ENCODE data around the gene AFF3. TPM values are rescaled to one million over a fixed set of nuclear protein-coding genes. Genes with fewer than 3 reads are reported as not detected.

AFF3 gene
- total RNA-seq, 2 experiments from 2014 or later = 3.1 to 3.5 TPM

DNA sequence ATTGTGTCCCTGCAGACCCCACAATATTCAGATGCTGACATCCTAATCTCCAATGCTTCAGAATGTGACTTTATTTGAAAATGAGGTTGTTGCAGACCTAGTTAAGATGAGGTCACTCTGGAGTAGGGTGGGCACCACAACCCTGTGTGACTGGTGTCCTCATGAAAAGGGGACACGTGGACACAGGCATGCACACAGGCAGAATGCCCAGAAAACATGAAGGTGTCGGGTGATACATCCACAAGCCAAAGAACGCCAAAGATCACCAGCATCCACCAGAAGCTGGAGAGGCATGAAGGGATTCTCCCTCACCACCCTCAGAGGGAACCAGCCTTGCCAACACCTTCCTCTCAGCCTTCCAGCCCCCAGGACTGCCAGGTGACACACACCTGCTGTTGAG is 69.3 kb downstream of the AFF3 start:
- intact Hi-C loops (cut with micrococcal nuclease) = no loop called here
- DNase-seq (no peak), ATAC-seq (no peak)
- no peaks in the 10 kb centered on the region for H3K9me3 Mint-ChIP-seq
- CTCF ChIA-PET = no interaction called here
- no peak overlapping the region for H3K4me3 Mint-ChIP-seq
- peaks cover 6% of the 10 kb centered on the region for H3K27me3 Mint-ChIP-seq
- TF ChIP-seq, protein P1, sequence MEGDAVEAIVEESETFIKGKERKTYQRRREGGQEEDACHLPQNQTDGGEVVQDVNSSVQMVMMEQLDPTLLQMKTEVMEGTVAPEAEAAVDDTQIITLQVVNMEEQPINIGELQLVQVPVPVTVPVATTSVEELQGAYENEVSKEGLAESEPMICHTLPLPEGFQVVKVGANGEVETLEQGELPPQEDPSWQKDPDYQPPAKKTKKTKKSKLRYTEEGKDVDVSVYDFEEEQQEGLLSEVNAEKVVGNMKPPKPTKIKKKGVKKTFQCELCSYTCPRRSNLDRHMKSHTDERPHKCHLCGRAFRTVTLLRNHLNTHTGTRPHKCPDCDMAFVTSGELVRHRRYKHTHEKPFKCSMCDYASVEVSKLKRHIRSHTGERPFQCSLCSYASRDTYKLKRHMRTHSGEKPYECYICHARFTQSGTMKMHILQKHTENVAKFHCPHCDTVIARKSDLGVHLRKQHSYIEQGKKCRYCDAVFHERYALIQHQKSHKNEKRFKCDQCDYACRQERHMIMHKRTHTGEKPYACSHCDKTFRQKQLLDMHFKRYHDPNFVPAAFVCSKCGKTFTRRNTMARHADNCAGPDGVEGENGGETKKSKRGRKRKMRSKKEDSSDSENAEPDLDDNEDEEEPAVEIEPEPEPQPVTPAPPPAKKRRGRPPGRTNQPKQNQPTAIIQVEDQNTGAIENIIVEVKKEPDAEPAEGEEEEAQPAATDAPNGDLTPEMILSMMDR (IDR thresholded peaks at IDR 0.05) = no peak
- peaks cover 29% of the 10 kb centered on the region for H3K4me1 Mint-ChIP-seq (ENCODE audit: low read depth)
- no peaks in the 10 kb centered on the region for H3K36me3 Mint-ChIP-seq (ENCODE audit: low read depth)
- no peak overlapping the region for H3K27ac Mint-ChIP-seq
- POLR2A ChIA-PET = no interaction called here

DNA sequence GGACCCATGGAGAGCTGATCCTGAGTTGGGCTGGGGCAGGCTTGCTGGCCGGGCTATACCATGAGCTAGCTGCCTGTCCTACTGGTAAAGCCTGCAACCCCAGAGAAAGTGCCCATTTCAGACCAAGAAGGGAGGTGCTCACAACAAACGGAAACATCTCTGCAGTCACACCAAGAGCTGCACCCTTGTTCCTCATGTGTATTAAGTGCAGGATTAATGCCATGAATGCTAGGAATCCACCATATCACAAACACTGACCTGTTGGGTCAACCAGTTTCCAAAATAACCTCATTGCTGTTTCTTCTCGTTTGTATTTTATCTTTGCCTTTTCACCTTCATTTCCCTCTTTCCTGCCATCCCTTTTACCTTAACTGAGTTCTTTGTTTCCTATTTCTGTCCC is 69.9 kb downstream of the AFF3 start:
- peaks cover 6% of the 10 kb centered on the region for H3K27me3 Mint-ChIP-seq
- H3K4me3 Mint-ChIP-seq = no peak overlapping the region
- TF ChIP-seq, protein P1 (IDR thresholded peaks at IDR 0.05) = no peak
- ChIA-PET POLR2A (no interaction called here), CTCF (no interaction called here)
- no peak overlapping the region for H3K27ac Mint-ChIP-seq
- DNase-seq = no peak
- H3K9me3 Mint-ChIP-seq = no peaks in the 10 kb centered on the region
- H3K4me1 Mint-ChIP-seq (ENCODE audit: low read depth) = peaks cover 29% of the 10 kb centered on the region
- intact Hi-C loops (cut with micrococcal nuclease) = no loop called here
- no peak for ATAC-seq
- H3K36me3 Mint-ChIP-seq (ENCODE audit: low read depth) = no peaks in the 10 kb centered on the region

DNA sequence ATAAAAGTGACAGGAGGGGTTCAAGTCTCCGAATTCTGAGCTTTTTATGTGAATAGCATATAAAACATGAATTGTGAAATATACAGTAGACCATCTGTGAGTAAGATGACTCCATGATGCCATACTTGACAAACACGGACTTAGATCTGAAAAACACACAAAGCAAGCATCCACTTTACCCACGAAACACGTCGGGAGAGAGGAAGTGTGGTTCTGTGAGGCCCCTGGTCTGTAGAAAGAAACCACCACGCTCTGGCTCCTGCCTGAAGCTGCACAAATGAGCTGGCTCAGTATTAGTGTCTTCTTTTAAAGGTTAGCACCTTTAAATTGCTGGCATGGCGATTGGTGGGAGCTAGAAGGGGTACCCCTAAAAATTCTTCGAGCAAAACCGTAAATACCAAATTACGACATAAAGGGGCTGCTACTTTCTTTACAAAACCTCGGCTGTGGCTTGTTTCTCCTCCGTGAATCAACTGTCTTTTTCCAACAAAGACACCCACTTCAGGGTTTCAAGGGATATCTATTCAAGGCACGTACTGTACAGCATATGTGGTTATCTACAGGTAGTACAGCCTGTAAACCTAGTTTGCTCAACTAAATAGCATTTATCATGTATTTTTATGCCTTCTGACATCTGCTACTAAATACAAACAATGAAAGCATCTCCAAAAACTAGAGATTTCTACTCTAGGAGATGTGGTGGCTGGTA is 70.9 kb downstream of the AFF3 start:
- Mint-ChIP-seq H3K27ac (peak overlapping the region; percentile 40), H3K36me3 (ENCODE audit: low read depth) (no peaks in the 10 kb centered on the region), H3K27me3 (peaks cover 6% of the 10 kb centered on the region), H3K4me3 (peak overlapping the region; percentile 28), H3K4me1 (ENCODE audit: low read depth) (peaks cover 29% of the 10 kb centered on the region), H3K9me3 (no peaks in the 10 kb centered on the region)
- intact Hi-C loops (cut with micrococcal nuclease) = no loop called here
- ChIA-PET POLR2A (no interaction called here), CTCF (interaction anchor here (1.0 kb wide), 1 partner anchor 171 kb away, joined by 3 read pairs; no protein-coding TSS in a partner anchor)
- TF ChIP-seq, protein P1 (IDR thresholded peaks at IDR 0.05) = no peak
- peak; percentile 70 for DNase-seq
- ATAC-seq = peak; percentile 85

DNA sequence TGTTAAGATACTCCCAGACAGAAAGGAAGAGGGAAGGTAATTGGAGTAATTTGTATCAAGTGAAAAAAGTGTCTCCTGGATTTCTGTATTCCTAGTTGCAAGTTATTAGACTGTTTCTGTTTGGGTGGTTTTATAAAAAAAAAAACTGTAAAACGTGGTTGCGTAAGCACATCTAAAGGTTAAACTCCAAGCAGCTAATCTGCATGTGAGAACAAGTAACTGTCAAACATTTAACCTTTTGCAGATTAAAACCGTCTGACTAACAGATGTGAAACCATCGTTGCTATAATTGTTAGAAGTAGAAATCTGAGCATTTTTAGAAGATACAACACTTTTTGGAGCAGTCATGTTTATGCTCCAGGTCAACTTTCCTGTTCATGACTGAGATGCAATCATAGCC is 72.3 kb downstream of the AFF3 start:
- Mint-ChIP-seq H3K27me3 (peaks cover 6% of the 10 kb centered on the region), H3K27ac (peak overlapping the region; percentile 56), H3K4me1 (ENCODE audit: low read depth) (peaks cover 29% of the 10 kb centered on the region), H3K4me3 (no peak overlapping the region), H3K36me3 (ENCODE audit: low read depth) (no peaks in the 10 kb centered on the region), H3K9me3 (no peaks in the 10 kb centered on the region)
- TF ChIP-seq, protein P1 (IDR thresholded peaks at IDR 0.05) = no peak
- ChIA-PET POLR2A (no interaction called here), CTCF (no interaction called here)
- intact Hi-C loops (cut with micrococcal nuclease) = no loop called here
- ATAC-seq (peak; percentile 60), DNase-seq (no peak)

DNA sequence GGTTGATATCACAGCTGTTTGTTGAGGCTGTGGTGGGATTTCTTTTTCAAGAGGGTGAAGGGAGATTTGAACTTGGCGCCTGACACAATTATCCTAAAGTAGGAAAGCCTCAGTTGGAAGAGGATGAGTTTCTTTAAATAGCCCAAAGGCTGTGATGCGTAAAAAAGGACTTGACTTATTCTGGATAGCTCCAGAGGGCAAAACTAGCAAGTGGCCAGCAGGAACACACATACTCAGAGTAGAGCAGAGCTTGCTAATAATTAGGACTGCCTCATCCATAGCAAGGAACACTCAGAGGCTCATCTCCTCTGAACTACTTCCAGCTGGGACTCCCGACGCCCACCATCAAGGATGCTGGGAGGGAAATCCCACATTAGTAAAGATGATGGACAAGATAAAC is 74.0 kb downstream of the AFF3 start:
- Mint-ChIP-seq H3K27ac (no peak overlapping the region), H3K4me3 (no peak overlapping the region), H3K4me1 (ENCODE audit: low read depth) (peaks cover 40% of the 10 kb centered on the region), H3K36me3 (ENCODE audit: low read depth) (no peaks in the 10 kb centered on the region), H3K9me3 (no peaks in the 10 kb centered on the region), H3K27me3 (peaks cover 3% of the 10 kb centered on the region)
- ChIA-PET CTCF (no interaction called here), POLR2A (no interaction called here)
- ATAC-seq = no peak
- intact Hi-C loops (cut with micrococcal nuclease) = no loop called here
- DNase-seq = no peak
- TF ChIP-seq, protein P1 (IDR thresholded peaks at IDR 0.05) = no peak

All from activated CD8-positive, alpha-beta T cell treated with anti-CD3 and anti-CD28 coated beads for 36 hours (primary cell).